NCI-H1048 (cell line): ENCODE results near the gene DCDC2C.

Source experiments
- DNase-seq: peaks from one replicate; lab custom pipeline; 2025; lab: John Stamatoyannopoulos, UW

The DCDC2C gene

DNA sequence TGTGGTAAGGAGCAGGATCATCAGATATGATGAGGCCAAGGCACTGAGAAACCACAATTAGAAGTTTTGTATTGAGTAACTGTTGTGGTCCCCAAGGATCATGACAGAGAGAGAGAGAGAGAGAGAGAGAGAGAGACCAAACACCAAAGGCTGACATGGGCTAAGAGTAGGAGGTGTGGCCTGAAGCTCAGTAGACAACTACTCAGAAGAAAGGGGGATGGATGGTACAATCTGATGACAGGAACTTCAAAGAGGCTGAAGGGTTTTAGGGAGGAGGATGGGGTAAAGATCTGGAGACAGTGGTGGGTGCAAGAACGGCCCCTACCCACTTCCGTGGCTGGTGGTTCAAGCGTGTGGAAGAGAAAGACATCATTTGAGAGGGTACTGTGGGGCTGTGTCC lies 135.0 kb downstream of the DCDC2C start:
- DNase-seq, result no peak

DNA sequence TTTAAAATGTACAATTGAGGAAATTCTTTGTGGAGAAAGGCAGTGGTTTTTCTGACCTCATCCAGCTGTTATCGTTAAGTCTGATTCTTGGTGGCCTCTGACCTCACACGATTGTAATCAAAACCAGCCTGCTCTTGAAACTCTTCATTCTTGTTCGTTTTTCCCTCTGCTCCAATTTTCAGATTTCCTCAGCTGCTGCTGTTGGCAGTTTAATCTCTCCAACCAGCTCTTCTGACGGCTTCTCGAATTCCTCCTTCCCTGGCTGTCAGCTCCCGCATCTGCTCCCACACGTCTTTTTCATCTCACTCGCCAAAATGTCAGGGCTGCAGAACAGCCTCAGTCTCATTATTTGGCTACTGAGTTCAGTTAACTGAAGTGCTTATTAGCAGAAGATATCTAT lies 136.1 kb downstream of the DCDC2C start:
- no peak for DNase-seq

DNA sequence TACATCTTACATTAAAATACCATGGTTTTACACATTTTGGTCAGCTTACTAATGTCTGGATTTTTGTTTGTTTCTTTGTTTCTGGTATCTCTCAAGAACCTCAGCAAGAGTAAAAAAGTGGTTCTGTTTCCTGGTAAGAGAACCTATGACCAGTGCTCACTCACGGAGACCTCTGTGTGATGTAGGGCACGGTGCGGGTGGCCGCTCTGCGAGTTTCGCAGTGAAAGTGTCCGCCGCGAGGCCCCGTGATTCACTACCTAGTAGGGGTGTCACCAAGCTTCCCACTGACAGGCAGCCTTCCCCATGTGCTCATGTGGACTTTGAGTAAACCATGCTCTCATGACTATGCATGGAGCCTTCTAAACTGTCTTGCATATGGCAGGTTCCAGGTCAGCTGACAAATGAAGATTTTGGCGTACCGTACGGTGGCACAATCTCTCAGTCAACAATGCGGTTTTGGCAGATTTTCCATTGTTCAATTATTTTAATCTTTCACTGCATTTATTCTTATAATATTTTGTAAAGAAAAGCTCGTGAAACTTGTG lies 137.3 kb downstream of the DCDC2C start:
- DNase-seq, result no peak

DNA sequence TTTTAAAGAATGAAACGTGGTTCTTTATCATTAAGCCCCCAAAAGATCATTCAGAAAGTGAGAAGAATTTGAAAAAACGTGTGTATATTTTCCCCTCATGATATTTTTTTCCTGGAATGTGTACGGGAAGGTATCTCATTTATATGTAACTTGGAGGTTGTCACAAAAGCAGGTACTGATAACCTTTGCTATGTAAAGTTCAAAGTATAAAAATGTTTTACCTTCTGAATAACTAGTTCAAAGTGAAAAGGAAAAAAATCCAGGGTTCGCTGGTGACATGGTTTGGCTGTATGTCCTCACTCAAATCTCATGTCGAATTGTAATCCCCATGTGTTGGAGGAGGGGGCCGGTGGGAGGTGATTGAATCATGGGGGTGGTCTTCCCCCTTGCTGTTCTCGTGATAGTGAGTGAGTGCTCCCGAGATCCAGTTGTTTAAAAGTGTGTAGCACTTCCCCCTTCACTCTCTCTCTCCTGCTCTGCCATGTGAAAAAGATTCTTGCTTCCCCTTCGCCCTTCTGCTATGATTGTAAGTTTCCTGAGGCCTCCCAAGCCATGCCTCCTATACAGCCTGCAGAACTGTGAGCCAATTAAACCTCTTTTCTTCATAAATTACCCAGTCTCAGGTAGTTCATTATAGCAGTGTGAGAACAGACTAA lies 144.2 kb downstream of the DCDC2C start:
- no peak for DNase-seq

DNA sequence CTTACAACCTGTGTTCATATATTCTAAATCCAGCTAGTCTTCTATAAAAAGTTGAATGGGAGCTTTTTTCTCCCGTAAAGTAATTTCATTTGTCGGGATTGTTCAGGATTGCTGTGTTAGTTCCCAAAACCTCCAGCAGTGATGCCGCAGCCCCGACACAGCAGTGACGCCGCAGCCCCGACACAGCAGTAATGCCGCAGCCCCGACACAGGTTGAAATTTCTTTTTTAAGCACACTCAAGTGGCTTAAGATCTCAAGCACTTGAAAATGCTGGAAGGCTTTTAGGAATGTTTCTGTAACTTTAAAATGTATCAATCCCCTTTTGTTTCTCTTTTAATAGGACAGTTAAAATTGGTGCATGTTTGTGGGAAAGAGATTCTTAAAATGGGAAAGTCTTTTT lies 145.4 kb downstream of the DCDC2C start:
- DNase-seq, result no peak

DNA sequence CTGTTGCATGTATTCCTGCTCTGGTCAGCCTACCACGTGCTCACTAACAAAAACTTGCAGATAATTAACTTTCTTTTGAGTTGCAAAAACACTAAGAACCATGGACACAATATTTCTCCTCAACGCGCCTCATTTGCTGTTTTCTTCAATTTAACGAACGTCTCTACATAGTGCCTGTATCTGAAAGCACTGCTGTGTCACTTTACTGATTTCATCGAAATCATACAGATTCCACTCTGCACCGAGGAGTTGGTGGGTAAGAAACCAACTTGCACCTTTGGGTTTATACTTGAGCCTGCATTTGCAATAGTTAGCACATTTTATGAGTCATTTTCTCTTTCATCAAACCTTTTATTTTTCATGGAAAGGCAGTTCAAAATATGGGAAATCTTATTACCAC lies 145.8 kb downstream of the DCDC2C start:
- no peak for DNase-seq

DNA sequence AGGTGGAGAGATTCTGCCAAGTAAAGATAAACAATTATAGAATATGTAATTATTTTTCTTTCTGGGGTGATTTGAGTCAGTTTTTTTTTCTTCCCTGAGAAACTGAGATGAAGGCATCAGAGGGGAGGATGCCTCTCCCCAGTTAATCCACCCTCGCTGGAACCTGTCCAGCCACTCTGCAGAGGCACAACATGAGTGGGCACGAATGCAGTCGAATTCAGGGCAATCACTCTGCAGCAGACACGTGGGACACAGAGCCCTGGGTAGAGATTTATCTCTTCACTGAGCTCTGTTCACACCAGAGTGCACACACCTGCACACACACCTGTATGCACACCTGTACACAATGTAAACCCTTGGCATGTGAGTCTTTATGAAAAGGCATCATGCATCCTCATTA lies 154.2 kb downstream of the DCDC2C start:
- DNase-seq, result no peak

DNA sequence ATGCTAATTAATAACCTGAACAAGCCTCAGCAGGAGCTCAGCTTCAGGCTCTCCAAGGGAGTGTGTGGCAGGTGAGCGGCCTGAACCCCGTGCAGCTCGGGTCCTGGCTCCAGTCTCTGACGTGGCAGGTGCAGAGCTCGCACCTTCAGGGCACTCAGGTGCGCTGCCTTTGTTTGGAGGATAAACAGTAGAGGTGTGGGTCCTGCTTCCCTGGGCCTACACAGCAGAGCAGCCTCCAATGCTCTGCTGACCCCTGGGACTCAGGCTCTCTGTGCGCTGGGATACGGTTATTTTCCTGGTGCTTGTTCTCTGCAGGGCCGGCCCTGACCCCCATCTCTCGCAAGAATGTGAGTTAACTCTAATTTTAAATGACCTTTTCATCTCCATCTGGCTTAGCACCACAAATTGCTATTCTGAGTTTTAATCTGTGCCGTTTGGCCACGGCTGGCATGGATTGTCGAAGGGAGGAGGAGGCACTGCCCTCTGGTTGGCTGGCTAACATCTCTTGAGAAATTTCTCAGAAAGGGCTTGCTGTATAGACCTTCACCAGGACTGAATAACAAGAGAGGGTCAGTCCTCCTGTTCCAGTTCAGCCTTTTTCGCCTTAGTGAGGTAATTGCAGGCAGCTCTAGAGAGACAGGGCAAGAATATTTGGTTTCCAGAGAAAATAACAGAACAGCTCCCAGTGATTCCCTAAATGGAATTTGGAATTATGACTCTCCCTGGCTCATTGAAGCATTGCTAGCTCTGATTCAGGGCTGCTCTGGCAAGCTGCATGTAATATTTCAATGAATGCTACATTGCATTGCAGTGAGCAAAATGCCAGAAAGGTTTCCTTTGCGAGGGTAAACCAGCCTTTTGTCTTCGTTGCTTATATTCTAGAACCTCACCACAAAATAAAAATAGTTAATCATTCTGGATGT lies 161.8 kb downstream of the DCDC2C start:
- DNase-seq, result no peak

DNA sequence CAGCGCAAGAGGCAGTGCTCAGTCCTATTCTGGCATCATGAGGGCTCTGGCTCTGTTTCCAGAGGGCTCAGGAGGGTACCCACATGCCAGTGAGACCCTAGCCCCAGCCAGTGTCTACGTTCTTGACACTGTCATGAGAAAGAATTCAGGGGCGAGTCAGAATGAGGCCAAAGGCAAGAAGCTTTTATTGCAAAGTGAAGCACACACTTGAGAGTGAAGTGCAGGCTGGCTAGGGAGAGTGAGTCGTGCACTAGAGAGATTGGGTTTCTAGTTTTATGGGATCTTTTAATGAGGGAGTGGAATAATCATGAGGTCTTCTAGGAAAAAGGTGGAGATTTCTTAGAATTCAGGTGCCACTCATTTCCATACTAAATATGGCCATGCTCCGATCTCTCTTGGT lies 164.1 kb downstream of the DCDC2C start:
- DNase-seq, result no peak

DNA sequence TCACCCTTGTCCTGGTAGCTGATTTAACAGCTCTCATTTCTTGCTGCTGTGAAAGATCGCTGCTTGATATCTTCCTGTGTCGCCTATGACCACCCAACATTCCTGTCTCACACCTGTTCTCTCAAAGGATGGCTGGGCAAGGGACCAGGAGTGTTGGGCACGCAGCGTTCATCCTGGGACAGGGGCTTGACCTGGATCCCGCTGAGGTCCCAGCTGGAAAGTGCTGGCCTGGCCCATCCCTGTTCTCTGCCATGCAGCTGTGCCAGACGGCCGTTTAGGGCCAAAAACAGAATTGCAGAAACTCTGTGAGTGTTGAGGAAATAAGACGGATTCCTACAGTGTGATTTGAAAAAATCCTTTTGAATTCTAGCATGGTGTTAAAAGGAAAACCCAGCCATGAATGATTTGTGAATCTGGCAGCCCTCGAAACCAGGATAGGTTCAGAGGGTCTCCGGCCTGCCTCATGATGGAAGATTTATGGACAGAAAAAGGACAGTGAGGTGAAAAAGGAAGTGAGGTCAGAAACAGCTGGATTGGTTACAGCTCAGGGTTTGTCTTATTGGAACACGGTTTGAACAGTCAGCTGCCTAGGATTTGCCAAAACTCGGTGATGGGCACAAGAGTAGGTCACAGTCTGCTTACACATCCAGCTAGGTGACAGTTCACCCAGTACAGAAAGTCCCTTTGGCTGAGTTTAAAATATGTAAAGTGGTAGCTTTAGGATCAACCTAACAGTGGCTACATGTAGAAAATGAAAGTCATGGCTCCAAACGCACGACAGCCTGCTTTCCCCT lies 164.8 kb downstream of the DCDC2C start:
- DNase-seq, result no peak

DNA sequence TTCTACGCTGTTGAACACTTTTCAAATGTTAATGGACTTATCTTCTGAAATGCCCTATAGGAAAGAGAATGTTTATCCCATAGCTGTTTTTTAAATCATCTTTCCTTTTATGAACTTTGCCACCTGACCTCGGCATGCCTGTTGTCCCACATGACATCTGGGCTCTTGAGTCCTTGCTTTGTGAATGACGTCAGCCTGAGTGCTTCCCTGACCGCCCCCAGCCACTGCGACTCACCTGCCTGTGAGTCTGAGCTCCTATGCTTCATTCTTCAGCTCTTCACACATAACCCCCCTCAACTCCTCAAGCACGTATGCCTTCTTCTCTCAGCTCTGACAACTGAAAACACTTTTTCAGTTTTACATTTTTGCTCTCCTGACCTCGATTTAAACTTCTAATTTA lies 166.8 kb downstream of the DCDC2C start:
- DNase-seq, result no peak

DNA sequence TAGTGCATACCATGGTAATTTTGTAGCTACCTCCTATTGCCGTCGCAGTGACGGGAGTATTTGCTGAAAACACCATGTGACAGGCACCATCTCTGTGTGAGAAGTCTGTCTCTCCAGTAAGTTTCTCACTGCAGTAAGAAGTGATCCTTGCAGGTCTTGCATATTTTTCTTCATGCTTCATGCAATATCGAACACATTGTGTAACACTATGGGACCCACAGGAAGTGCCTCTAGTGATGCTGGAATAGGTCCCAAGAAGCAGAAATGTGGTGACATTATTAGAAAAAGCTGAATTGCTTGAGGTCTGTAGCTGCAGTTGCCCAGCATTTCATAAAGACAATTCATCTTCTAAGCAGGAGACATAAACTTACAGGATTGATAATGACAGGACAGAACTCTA lies 167.6 kb downstream of the DCDC2C start:
- no peak for DNase-seq

DNA sequence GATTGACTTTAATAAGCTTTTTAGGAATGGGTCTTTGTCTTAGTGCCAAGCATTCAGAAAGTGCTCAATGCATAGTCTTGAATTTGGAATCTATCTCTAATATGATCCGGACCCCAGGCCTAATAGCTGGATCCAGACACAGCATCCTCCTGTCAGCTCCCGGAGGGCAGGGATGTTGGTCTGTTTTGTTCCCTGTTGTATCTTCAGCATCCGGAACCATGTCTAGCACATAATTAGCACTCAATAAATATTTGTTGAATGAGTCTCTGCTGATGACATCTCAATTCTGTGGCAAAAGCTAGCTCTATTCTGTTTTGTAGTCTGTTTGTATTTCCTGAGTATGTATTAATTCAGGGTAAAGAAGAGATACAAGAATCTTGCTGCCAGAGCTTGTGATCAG lies 169.1 kb downstream of the DCDC2C start:
- no peak for DNase-seq

DNA sequence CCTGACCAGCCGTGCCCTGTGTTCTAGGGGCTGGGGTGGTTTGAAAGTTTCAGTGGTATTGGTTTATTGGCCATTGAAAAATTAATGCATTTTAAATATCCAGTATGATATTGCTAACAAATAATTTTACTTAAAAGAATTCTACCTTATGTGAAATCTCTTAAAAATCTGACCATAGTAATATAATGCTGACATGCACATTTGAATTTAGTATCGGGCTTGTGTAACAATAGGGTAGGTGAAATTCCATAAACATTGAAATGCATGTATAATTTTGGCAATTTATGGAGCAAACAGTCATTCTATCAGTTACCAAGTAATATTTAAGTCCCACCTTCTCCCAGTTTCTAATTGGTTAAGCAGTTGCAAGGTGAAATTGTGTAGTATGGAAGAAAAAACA lies 170.5 kb downstream of the DCDC2C start:
- DNase-seq, result no peak

DNA sequence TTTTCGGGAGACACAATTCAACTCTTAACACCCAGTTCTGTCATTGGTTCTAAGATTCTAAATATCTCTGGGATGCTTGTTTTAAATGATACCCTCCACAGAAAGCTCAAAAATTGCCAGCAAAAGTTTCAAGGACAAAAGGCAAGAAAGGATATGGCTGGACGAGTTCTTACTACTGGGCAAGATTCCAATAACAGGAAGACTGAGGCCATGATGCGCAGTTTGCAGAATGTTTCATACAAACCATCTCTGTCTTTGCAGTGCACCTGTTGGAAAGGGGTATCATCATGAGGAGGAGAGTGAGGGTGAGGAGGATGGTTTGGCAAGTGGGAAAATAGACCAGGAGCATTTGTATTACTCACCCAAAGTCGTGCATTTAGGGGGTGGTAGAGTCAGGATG lies 172.8 kb downstream of the DCDC2C start:
- DNase-seq, result no peak

DNA sequence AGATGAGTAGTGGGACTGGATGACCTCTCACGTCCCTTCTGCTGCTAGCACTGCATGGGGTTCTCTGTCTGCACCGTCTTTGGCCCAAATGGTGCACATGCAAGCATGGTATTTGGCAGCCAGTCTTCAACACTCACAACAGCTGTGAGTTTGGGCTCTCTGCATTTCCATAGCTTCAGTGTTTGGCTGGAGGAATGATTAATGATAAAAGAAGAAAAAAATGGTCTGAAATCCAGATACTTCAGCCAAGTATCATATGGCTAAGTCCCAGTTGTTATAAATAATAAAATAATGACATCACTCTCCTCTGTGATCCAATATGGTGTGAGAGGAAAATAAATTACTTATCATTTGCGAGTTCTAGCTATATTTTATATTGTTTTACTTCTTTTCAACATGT lies 173.3 kb downstream of the DCDC2C start:
- DNase-seq, result no peak

DNA sequence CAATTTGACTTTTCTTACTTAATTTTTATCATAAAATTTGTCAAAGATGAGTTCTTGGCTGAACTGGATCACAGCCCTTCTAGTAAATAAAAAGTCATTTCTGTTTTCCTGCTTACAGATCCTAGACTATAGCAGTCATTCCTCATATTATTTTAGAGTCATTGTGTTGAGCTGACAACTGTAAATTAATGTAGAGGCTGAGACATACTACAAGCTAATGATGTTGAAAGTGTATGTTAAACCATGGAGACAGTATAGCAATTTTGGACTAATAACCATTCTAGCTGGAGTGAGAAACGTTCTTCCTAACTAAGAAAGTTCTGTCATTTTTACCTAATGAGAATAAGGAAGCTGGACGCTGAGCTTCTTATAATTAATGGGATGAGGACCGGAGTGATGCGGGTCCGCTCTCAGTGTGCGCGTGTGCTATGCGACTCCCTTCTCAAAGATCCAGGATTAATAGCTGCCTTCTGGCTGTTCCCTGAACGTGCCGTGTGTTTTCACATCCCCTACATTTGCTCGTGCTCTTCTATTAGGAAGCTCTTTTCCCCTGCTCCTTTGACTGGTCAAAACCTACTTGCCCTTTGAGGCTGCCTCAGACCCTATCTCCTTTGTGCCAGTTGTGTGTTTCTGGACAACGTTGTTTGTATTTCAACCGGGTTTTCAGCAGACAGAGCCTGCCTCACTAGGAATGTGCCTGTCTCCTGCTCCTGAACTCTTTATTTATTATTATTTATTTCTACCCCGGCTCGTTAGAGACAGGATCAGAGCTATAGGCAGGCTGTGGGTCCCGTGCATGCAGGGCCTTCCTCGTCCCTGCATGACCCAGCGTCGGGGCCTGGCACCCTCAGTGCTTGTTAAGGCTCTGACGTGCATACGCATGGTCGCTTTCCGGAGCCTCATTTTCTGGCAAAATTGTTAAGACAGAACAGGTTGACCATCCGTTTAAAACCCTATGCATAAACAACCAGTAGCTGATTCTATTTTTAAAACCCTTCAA lies 182.6 kb downstream of the DCDC2C start:
- no peak for DNase-seq

DNA sequence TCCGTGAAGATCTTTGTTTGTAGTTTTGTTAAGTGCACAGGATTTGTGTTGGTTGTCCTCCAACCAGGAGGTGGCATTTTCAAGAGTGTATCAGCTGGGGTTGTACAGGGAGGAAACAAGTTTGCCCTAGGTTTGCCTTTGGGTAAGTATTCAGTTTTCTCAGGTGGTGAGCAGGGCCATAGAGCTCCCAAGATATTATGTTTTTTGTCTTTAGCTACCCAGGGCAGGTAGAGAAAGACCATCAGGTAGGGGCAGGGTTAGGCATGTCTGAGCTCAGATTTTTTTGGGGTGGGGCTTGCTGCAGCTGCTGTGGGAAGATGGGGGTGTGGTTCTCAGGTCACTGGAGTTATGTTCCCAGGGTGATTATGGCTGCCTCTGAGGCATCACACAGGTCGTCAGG lies 191.6 kb downstream of the DCDC2C start:
- no peak for DNase-seq
